ENCODE data around the gene MXRA8. TPM values are rescaled to one million over a fixed set of nuclear protein-coding genes. Genes with fewer than 3 reads are reported as not detected.
"Not testable (repeated sequence)": the region's sequence is repeated elsewhere in the genome, so short reads cannot be mapped to it uniquely, and the experiment has no call there.

The MXRA8 gene
- total RNA-seq, 1 donor from 2014 or later = 0.16 TPM

GRCh38 chr1:1406101-1406820, 47.9 kb upstream of the MXRA8 start:
- H3K4me1 Mint-ChIP-seq = peaks cover 44% of the 10 kb centered on the region
- DNase-seq (no peak), ATAC-seq (ENCODE audit: low read depth) (no peak)
- no peaks in the 10 kb centered on the region for H3K27me3 Mint-ChIP-seq
- TF ChIP-seq, protein P1, sequence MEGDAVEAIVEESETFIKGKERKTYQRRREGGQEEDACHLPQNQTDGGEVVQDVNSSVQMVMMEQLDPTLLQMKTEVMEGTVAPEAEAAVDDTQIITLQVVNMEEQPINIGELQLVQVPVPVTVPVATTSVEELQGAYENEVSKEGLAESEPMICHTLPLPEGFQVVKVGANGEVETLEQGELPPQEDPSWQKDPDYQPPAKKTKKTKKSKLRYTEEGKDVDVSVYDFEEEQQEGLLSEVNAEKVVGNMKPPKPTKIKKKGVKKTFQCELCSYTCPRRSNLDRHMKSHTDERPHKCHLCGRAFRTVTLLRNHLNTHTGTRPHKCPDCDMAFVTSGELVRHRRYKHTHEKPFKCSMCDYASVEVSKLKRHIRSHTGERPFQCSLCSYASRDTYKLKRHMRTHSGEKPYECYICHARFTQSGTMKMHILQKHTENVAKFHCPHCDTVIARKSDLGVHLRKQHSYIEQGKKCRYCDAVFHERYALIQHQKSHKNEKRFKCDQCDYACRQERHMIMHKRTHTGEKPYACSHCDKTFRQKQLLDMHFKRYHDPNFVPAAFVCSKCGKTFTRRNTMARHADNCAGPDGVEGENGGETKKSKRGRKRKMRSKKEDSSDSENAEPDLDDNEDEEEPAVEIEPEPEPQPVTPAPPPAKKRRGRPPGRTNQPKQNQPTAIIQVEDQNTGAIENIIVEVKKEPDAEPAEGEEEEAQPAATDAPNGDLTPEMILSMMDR (IDR thresholded peaks at IDR 0.05) = no peak
- ChIA-PET CTCF (no interaction called here), POLR2A (interaction anchor here (0.9 to 3.7 kb wide), 3 partner anchors 7 to 387 kb away, joined by 3 to 44 read pairs (median 37); partner anchors contain the start of genes AURKAIP1 and CCNL2)
- peak overlapping the region; percentile 92 for H3K4me3 Mint-ChIP-seq
- H3K36me3 Mint-ChIP-seq (ENCODE audit: low read depth) = peaks cover 53% of the 10 kb centered on the region
- intact Hi-C loops (cut with micrococcal nuclease) = loop anchor here (2.0 to 10.0 kb wide), 3 partner anchors 29 to 499 kb away; partner anchors contain the start of genes ATAD3B and VWA1
- peak overlapping the region; percentile 82 for H3K27ac Mint-ChIP-seq
- H3K9me3 Mint-ChIP-seq = no peaks in the 10 kb centered on the region

GRCh38 chr1:1403653-1404052, 45.3 kb upstream of the MXRA8 start:
- DNase-seq = no peak
- intact Hi-C loops (cut with micrococcal nuclease) = loop anchor here (10.0 kb wide), 1 partner anchor 501 kb away; no protein-coding TSS in a partner anchor
- Mint-ChIP-seq H3K9me3 (no peaks in the 10 kb centered on the region), H3K27ac (peak overlapping the region; percentile 41), H3K4me3 (no peak overlapping the region), H3K27me3 (no peaks in the 10 kb centered on the region), H3K4me1 (peaks cover 49% of the 10 kb centered on the region), H3K36me3 (ENCODE audit: low read depth) (peaks cover 65% of the 10 kb centered on the region)
- TF ChIP-seq, protein P1 (IDR thresholded peaks at IDR 0.05) = no peak
- no peak for ATAC-seq (ENCODE audit: low read depth)
- CTCF ChIA-PET = no interaction called here
- POLR2A ChIA-PET = no interaction called here

DNA sequence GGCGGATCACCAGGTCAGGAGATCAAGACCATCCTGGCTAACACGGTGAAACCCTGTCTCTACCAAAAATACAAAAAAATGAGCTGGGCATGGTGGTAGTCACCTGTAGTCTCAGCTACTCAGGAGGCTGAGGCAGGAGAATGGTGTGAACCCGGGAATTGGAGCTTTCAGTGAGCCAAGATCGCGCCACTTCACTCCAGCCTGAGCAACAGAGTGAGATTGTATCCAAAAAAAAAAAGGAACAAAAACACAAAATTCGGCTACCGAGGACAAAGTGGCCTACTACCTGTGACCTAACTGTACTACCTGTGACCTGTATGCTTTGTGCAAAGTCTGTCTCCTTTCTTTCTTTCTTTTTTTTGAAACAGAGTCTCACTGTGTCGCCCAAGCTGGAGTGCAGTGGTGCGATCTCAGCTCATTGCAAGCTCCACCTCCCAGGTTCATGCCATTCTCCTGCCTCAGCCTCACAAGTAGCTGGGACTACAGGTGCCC, 44.6 kb upstream of the MXRA8 start:
- H3K9me3 Mint-ChIP-seq; CTCF ChIA-PET; H3K27me3 Mint-ChIP-seq; H3K4me3 Mint-ChIP-seq; ATAC-seq (ENCODE audit: low read depth); DNase-seq; H3K27ac Mint-ChIP-seq: not testable (repeated sequence)
- H3K4me1 Mint-ChIP-seq = peaks cover 50% of the 10 kb centered on the region
- intact Hi-C loops (cut with micrococcal nuclease) = loop anchor here (10.0 kb wide), 1 partner anchor 502 kb away; no protein-coding TSS in a partner anchor
- H3K36me3 Mint-ChIP-seq (ENCODE audit: low read depth) = peaks cover 68% of the 10 kb centered on the region
- POLR2A ChIA-PET = interaction anchor here (1.7 kb wide), 1 partner anchor 28 kb away, joined by 7 read pairs; the partner anchor contains the start of gene AURKAIP1

DNA sequence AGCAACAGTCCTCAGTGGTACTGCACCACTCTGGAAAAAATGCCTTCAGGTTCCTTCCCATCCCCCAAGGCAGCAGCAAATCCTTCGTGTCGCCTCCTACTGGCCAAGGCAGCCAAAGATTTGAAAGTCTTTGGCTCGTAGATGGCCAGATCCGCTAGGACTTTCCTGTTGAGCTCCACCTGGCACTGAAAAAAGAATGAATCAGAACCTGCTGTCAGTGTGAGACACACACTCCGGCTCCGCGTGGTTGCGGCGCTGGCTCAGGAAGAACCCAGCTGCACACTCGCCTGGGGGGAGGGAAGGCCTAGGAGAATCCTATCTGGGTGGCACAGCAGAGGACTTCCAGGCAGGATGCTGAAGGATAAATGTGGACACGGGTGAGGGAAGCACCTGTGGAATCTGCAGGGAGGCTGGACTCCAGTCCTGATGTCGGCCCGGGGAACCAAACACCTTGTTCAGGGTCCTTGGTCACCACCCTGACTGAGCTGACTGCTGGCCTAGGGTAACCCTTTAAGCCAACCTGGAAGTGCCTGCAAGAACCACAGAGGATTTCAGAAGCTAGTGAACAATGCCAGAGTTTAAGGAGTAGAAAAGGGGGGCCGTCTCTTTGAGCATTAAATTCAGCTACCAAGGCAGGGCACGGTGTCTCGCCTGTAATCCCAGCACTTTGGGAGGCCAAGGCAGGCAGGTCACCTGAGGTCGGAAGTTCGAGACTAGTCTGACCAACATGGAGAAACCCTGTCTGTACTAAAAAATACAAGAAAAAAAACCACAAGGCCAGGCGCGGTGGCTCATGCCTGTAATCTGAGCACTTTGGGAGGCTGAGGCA, 43.9 kb upstream of the MXRA8 start:
- Mint-ChIP-seq H3K9me3 (no peaks in the 10 kb centered on the region), H3K36me3 (ENCODE audit: low read depth) (peaks cover 75% of the 10 kb centered on the region), H3K4me3 (peak overlapping the region; percentile 56), H3K4me1 (peaks cover 55% of the 10 kb centered on the region), H3K27ac (no peak overlapping the region), H3K27me3 (no peaks in the 10 kb centered on the region)
- TF ChIP-seq, protein P1 (IDR thresholded peaks at IDR 0.05) = no peak
- intact Hi-C loops (cut with micrococcal nuclease) = loop anchor here (10.0 kb wide), 1 partner anchor 503 kb away; no protein-coding TSS in a partner anchor
- CTCF ChIA-PET = no interaction called here
- no peak for ATAC-seq (ENCODE audit: low read depth)
- DNase-seq = no peak
- POLR2A ChIA-PET = interaction anchor here (1.7 kb wide), 1 partner anchor 27 kb away, joined by 7 read pairs; the partner anchor contains the start of gene AURKAIP1

GRCh38 chr1:1401457-1402010, 43.2 kb upstream of the MXRA8 start:
- POLR2A ChIA-PET = interaction anchor here (1.7 kb wide), 1 partner anchor 27 kb away, joined by 7 read pairs; the partner anchor contains the start of gene AURKAIP1
- TF ChIP-seq, protein P1 (IDR thresholded peaks at IDR 0.05) = no peak
- intact Hi-C loops (cut with micrococcal nuclease) = loop anchor here (10.0 kb wide), 1 partner anchor 503 kb away; no protein-coding TSS in a partner anchor
- Mint-ChIP-seq H3K27ac (no peak overlapping the region), H3K4me1 (peaks cover 54% of the 10 kb centered on the region), H3K36me3 (ENCODE audit: low read depth) (peaks cover 77% of the 10 kb centered on the region), H3K4me3 (peak overlapping the region; percentile 44), H3K9me3 (no peaks in the 10 kb centered on the region), H3K27me3 (no peaks in the 10 kb centered on the region)
- CTCF ChIA-PET = no interaction called here
- ATAC-seq (ENCODE audit: low read depth) (no peak), DNase-seq (no peak)

Data from activated B cell treated with CpG ODN at 0.5 μM for 24 hours (primary cell).